SH-SY5Y (cell line): ENCODE results near the gene NEK10.

Source experiments
- GATA2 ChIP-seq: IDR thresholded peaks from 2 replicates; pipeline ENCODE4 v1.6.1; 2011; ENCODE audit warnings: mild to moderate bottlenecking, low read depth, low read length
- GATA3 ChIP-seq: IDR thresholded peaks from 2 replicates; pipeline ENCODE4 v1.6.1; 2011; ENCODE audit warnings: low read depth, mild to moderate bottlenecking, low read length, moderate library complexity

- TF ChIP-seq GATA3: no peak
- no peak for TF ChIP-seq GATA2
These were observed 236.1 kb downstream of the NEK10 start for GRCh38 chr3:27133060-27133459.
